Measurements from ENCODE around the gene DGKG.

The DGKG gene

GRCh38 chr3:186275436-186275835 lies 86.6 kb downstream of the DGKG start:
- TF ChIP-seq GABPA (IDR thresholded peaks at IDR 0.05; ENCODE audit: low read depth), result no peak
- no peak for TF ChIP-seq SPI1 (IDR thresholded peaks at IDR 0.05; ENCODE audit: borderline replicate concordance, low read depth)
- TF ChIP-seq REST (IDR thresholded peaks at IDR 0.05; ENCODE audit: insufficient replicate concordance, low read depth), result no peak
- no peak for TF ChIP-seq POLR2AphosphoS5 (IDR thresholded peaks at IDR 0.05; ENCODE audit: low read depth)
- no peak for TF ChIP-seq CTCF (IDR thresholded peaks at IDR 0.05; ENCODE audit: insufficient read depth, low read length)
- no peak for DNase-seq (ENCODE audit: low read depth in 1 of 2, low spot score in 1 of 2)
- Histone ChIP-seq H3K27me3 (ENCODE audit: insufficient read depth, poor library complexity, severe bottlenecking) (no peaks in the 10 kb centered on the region), H3K27ac (replicated peaks) (no peak overlapping the region), H3K4me3 (replicated peaks; ENCODE audit: insufficient read depth, low read length) (no peak overlapping the region)

- H3K4me3 ChIP-seq (replicated peaks; ENCODE audit: insufficient read depth, low read length), result no peak overlapping the region
- H3K27ac ChIP-seq (replicated peaks), result no peak overlapping the region
- DNase-seq (ENCODE audit: low read depth in 1 of 2, low spot score in 1 of 2), result no peak
- no peaks in the 10 kb centered on the region for H3K27me3 ChIP-seq (ENCODE audit: insufficient read depth, poor library complexity, severe bottlenecking)
- TF ChIP-seq CTCF (IDR thresholded peaks at IDR 0.05; ENCODE audit: insufficient read depth, low read length) (no peak), POLR2AphosphoS5 (IDR thresholded peaks at IDR 0.05; ENCODE audit: low read depth) (0 out of 2 replicates have a peak, but pooled peaks have one; percentile 31)
Observed at GRCh38 chr3:186273586-186273985, 88.4 kb downstream of the DGKG start.

- Histone ChIP-seq H3K27me3 (ENCODE audit: insufficient read depth, poor library complexity, severe bottlenecking) (no peaks in the 10 kb centered on the region), H3K27ac (replicated peaks) (no peak overlapping the region), H3K4me3 (replicated peaks; ENCODE audit: insufficient read depth, low read length) (no peak overlapping the region)
- TF ChIP-seq REST (IDR thresholded peaks at IDR 0.05; ENCODE audit: insufficient replicate concordance, low read depth), result no peak
- TF ChIP-seq CTCF (IDR thresholded peaks at IDR 0.05; ENCODE audit: insufficient read depth, low read length), result no peak
- TF ChIP-seq POLR2AphosphoS5 (IDR thresholded peaks at IDR 0.05; ENCODE audit: low read depth), result no peak
- TF ChIP-seq SPI1 (IDR thresholded peaks at IDR 0.05; ENCODE audit: borderline replicate concordance, low read depth), result no peak
- TF ChIP-seq GABPA (IDR thresholded peaks at IDR 0.05; ENCODE audit: low read depth), result no peak
- DNase-seq (ENCODE audit: low read depth in 1 of 2, low spot score in 1 of 2), result no peak
Observed at GRCh38 chr3:186270701-186271100, 91.3 kb downstream of the DGKG start.

Data from HL-60 (cell line).